Activated T-cell treated with anti-CD3 and anti-CD28 coated beads, Interleukin-2, amount 50 U/mL, for 24 hours (primary cell): ENCODE measurements around the gene PACRG.

ENCODE experiments used
- DNase-seq: peaks from one replicate; pipeline ENCODE4 v3.0.0-alpha.2; 2020
- H3K27ac Mint-ChIP-seq: 2 replicates; pipeline ENCODE4 v1.8.0; 2020; ENCODE audit warnings: mild to moderate bottlenecking, mixed read lengths
- H3K27me3 Mint-ChIP-seq: 2 replicates; pipeline ENCODE4 v1.8.0; 2020; ENCODE audit warnings: mixed read lengths
- H3K36me3 Mint-ChIP-seq: 2 replicates; pipeline ENCODE4 v1.8.0; 2020; ENCODE audit warnings: low read depth, mixed read lengths
- H3K4me1 Mint-ChIP-seq: 2 replicates; pipeline ENCODE4 v1.8.0; 2020; ENCODE audit warnings: low read depth, mixed read lengths
- H3K4me3 Mint-ChIP-seq: 2 replicates; pipeline ENCODE4 v1.8.0; 2020; ENCODE audit warnings: mild to moderate bottlenecking, moderate library complexity, mixed read lengths
- H3K9me3 Mint-ChIP-seq: 2 replicates; pipeline ENCODE4 v1.8.0; 2020; ENCODE audit warnings: mixed read lengths

Gene PACRG

DNA sequence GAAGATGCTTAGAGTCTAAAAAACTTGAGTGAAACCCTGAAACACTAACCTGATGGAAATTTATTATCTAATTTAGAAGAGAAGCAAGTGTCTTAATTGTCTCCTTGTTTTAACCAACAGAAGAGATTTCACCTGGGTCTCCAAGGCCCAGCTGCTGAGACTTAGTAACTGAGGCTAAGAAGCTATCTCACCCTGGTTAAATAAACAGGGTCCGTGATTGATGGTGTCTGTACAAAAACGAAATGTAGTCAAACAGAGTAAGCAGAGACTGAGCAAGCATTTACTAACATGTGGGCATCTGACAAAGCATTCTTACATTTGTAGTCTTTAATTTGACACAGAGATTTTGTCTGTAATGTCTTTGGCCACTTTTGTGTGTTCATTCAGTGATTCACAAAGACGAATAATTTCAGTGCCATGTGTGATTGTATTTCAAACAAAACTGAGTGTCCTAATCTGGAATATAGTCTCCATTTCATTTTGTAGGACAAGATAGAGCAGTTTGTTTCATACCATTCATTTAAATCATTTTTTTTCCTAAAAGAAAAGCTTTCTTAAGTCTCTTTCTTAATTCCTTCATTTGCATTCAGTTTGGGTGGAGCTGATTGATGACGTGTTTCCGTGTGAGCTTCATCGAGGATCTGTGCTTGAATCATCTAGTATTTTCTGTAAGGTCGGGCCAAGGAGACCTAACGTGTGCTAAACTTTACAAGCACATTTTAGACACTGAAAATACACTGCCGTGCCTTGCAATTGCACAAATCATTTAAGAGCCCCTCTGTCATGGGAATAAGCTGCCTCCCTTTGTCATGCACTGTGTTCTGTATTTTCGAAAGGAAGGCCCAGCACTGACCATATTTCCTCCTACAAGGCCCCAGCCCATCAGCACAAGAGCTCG, 516.2 kb downstream of the PACRG start:
- DNase-seq = no peak
- H3K9me3 Mint-ChIP-seq = no peaks in the 10 kb centered on the region
- H3K4me3 Mint-ChIP-seq = no peak overlapping the region
- no peak overlapping the region for H3K27ac Mint-ChIP-seq
- no peaks in the 10 kb centered on the region for H3K36me3 Mint-ChIP-seq
- no peaks in the 10 kb centered on the region for H3K4me1 Mint-ChIP-seq
- peaks cover 14% of the 10 kb centered on the region for H3K27me3 Mint-ChIP-seq

DNA sequence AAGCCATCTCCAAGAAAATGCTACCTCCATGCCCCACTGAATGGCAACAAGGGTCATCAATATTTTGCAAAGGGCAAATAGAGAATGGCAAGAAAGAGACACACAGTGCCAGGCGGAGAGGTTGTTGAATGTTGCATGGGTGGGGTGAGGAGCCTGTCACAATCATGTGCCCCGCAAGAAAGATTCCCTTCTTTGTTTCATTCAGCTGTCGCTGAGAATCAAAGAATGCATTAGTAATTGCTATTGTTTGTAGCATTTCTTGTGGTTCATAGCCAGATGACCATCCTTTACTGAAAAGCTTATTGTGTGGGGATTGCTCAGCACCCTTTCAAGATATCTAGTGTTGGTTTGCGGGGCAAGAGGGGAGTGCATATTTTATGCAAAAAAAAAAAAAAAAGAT, 520.3 kb downstream of the PACRG start:
- no peak overlapping the region for H3K4me3 Mint-ChIP-seq
- no peaks in the 10 kb centered on the region for H3K36me3 Mint-ChIP-seq
- no peaks in the 10 kb centered on the region for H3K9me3 Mint-ChIP-seq
- no peaks in the 10 kb centered on the region for H3K4me1 Mint-ChIP-seq
- DNase-seq = no peak
- H3K27ac Mint-ChIP-seq = no peak overlapping the region
- H3K27me3 Mint-ChIP-seq = peaks cover 30% of the 10 kb centered on the region

DNA sequence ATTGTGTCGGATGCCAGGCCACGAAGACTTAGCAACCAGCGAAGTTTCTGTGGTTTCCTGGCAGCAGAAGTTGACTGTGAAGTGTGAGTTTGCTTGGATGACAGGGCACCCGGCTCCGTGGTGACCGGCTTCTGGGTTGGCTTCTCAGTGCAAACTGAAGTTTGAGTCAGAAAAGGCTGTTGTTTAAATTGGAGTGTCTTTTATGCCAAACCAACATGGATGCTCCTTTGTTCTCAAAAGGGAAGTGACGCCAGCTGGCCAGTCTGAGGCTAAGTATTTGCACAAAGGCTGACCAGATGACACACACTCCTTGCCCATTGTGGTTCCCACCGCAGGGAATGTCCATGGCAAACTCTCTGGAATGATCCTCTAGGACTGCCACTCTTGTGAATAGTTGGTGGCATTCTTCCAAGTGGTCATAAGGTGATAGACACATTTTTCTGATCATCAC, 521.9 kb downstream of the PACRG start:
- H3K9me3 Mint-ChIP-seq = no peaks in the 10 kb centered on the region
- no peaks in the 10 kb centered on the region for H3K4me1 Mint-ChIP-seq
- no peak for DNase-seq

DNA sequence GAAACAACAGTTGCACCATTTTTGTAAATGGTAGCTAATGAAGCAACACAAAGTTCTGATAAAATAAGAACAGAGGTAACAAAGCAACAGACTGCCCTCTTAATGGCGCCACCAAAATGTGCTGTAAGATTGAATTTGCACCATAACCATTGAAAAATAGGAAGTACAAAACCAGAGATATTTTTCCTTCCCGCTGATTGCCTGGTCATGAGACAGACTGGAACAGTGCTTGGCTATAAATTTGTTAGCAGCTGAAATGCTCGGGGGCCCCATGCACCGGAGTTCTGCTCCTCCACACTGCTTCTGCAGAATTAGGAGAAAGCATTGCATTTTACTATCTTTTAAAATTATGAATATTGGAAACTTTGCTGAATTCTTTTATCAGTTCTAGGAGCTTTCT, 522.3 kb downstream of the PACRG start:
- no peak overlapping the region for H3K4me3 Mint-ChIP-seq
- no peaks in the 10 kb centered on the region for H3K4me1 Mint-ChIP-seq
- no peaks in the 10 kb centered on the region for H3K36me3 Mint-ChIP-seq
- H3K27ac Mint-ChIP-seq = no peak overlapping the region
- peaks cover 30% of the 10 kb centered on the region for H3K27me3 Mint-ChIP-seq
- no peaks in the 10 kb centered on the region for H3K9me3 Mint-ChIP-seq
- DNase-seq = no peak

More for the DNA sequence above, 521.9 kb downstream of the PACRG start:
- no peak overlapping the region for H3K27ac Mint-ChIP-seq
- H3K27me3 Mint-ChIP-seq = peaks cover 30% of the 10 kb centered on the region
- H3K36me3 Mint-ChIP-seq = no peaks in the 10 kb centered on the region
- H3K4me3 Mint-ChIP-seq = no peak overlapping the region

DNA sequence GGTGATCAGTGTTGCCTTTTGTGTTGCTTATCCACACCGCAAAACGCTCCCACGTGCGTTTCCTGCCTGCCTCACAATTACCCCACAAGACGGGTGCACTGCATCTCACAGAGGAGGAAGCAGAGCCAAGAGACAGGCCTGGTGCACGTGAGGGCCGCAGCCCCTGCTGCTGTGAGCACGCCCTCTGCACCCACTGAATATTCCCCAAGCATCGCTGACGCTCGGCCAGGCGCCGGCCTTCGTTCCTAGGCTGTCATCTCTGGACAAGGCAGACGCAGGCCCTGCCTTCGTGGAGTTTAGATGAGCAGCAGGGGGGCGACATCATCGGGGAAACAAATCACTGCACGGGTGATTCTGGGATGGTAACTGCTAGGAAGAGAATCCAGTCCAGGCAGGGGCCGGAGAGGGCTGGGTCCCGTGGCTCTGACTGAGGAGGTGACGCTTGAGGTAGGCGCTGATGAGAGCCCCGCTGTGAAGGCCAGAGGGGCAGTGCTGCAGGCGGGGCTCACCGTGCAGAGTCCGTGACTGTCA, 524.4 kb downstream of the PACRG start:
- peaks cover 25% of the 10 kb centered on the region for H3K27me3 Mint-ChIP-seq
- H3K4me1 Mint-ChIP-seq = no peaks in the 10 kb centered on the region
- no peaks in the 10 kb centered on the region for H3K9me3 Mint-ChIP-seq
- no peak overlapping the region for H3K27ac Mint-ChIP-seq
- H3K4me3 Mint-ChIP-seq = no peak overlapping the region
- no peaks in the 10 kb centered on the region for H3K36me3 Mint-ChIP-seq
- no peak for DNase-seq

DNA sequence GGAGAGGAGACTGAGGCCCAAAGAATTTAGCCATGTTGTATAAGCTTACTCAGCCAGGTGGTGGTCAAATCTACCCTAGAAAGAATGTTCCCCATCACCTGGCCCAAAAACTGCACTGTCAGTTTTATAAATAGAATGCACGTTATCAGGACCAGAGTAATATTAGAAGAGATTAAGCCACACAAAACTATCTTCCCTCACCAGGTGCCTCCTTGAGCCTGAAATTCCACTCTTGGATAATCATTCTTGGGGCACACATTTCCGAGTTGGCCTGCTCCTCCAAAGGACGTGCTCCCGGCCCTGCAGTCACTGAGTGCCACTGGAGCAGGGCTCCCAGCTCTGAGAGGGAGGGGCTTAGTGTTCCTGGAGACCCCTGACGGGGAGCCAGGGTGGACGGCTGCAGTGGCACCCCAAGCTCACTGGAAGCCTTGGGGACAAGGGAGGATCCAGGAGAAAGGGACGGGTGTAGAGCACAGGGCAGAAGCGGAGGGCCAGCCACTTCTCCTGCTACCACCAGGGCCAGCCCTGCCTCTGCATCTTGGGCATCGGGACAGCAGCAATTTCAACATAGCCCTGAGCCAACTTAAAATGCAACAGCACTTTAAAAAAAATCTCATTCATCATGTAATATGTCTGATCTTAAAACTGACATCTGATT, 525.9 kb downstream of the PACRG start:
- H3K27ac Mint-ChIP-seq = no peak overlapping the region
- no peaks in the 10 kb centered on the region for H3K9me3 Mint-ChIP-seq
- H3K36me3 Mint-ChIP-seq = no peaks in the 10 kb centered on the region
- no peak overlapping the region for H3K4me3 Mint-ChIP-seq
- no peaks in the 10 kb centered on the region for H3K4me1 Mint-ChIP-seq
- H3K27me3 Mint-ChIP-seq = peaks cover 19% of the 10 kb centered on the region
- no peak for DNase-seq

DNA sequence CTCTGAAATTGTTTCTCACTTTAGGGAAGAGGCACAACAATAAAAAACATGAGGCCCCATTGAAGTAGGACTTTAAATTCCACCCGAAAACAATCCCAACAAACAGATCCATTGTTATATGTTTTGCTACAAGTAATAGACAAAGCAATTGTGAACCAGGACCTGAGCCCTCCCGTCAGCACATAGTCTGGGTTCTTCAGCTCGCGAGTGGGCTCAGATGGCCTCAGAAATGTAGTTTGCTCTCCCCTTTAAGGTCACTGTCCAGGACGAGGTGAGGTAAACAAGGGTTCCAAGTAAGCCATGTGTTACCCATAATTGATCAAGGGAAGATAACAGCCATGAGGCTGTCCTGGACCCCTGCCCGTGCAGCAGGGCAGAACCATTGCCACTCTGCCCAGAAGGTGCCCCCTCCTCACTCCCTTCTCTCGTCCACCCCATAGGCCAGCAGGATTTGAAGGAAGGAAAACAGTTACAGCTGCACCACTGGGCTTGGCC, 526.6 kb downstream of the PACRG start:
- peaks cover 21% of the 10 kb centered on the region for H3K27me3 Mint-ChIP-seq
- H3K27ac Mint-ChIP-seq = no peak overlapping the region
- no peak overlapping the region for H3K4me3 Mint-ChIP-seq
- no peaks in the 10 kb centered on the region for H3K4me1 Mint-ChIP-seq
- no peaks in the 10 kb centered on the region for H3K36me3 Mint-ChIP-seq
- no peak for DNase-seq
- no peaks in the 10 kb centered on the region for H3K9me3 Mint-ChIP-seq

DNA sequence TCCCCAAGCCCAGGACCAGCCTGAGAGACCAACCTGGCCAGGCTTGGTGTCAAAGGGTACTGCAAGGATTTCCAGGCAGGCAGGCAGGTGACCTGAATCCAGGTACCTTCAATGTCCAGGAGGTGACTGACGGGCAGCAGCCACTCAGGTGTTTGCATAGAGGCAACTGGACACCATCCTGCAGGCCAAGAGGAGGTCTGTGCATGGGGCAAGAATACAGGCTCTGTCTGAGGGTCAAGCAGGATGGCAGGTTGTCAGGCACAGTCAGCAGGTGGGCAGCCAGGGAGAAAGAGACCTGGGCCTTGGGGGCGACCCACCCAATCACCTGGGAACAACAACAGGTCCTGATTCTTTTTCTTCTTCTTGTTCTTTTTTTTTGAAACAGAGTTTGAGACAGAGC, 527.5 kb downstream of the PACRG start:
- Mint-ChIP-seq H3K27me3 (peaks cover 21% of the 10 kb centered on the region), H3K27ac (no peak overlapping the region), H3K4me3 (no peak overlapping the region), H3K36me3 (no peaks in the 10 kb centered on the region), H3K4me1 (peaks cover 4% of the 10 kb centered on the region), H3K9me3 (no peaks in the 10 kb centered on the region)
- DNase-seq = no peak

DNA sequence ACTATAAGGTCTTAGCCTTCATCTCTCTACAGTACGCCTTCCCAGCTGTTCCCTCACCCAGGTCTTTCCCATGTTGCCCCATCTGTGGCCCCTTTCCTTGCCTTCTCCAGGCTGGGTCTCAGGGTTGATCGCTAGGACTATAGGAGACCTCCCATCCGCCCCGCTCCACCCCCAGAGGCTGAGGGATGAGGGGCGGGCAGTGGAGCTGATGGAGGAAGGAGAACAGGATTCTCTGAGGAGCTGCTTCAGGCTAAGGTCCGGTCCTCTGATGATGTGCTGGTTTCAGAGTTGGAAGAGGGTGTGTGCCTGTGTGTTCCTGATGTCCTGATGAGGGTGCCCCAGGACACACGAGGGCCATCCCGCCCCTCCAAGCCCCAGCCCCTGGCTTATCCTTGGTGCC, 531.9 kb downstream of the PACRG start:
- Mint-ChIP-seq H3K9me3 (no peaks in the 10 kb centered on the region), H3K4me1 (peaks cover 8% of the 10 kb centered on the region), H3K27me3 (peaks cover 29% of the 10 kb centered on the region), H3K4me3 (no peak overlapping the region), H3K36me3 (no peaks in the 10 kb centered on the region), H3K27ac (no peak overlapping the region)
- no peak for DNase-seq

DNA sequence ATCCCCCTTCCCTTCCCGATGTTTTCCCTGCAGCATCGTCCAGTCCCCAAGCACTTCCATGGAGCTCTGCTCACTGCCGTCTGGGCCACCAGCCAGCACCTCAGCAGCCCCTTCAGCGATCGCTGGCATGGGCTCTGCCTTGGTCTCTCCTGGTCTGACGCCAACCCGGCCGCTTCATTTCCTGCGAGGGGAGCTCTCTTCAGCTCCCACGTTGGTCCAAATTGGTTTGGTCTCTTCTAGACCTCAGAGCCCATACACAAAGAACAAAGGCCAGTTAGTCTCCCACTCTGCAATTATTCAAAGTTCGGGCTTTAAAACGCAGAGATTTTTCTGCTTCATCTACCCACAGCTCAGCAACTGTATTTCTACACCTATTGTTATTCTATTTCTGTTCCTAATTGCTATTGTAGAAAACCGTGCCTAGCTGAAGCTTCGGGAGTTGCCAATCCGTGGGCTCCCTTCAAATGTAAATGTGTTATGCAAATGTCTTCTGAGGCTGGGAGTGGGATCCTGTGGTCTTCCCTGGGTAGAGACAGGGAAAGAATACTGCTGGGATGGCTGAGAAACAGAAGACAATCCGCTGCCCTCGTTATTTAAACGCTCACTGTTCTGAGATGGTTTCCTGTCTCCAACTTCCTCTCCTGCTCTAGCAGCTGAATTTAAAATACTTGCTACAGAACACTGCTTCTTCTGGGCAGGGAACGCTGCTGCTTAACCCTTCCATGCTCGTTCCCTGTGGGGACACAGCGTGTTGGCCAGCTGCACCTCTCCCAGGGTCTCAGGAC, 532.5 kb downstream of the PACRG start:
- H3K4me3 Mint-ChIP-seq = no peak overlapping the region
- DNase-seq = no peak
- no peak overlapping the region for H3K27ac Mint-ChIP-seq

DNA sequence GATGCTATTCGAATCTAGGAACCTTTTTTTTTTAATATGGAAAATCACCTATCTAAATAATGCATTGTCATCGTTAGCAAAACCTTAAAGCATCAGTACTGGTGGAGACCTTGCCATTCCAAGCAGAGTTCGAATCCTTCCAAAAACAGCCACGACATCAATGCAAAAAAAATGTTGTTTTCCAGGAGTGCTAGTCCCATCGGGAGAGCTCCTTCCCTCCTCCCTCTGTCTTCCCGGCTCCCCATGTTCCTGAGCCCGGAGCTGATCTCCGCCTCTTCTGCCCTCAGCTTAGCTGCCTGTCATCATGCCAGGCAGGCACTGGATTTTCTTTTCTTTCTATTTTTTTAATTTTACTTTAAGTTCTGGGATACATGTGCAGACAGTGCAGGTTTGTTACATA, 533.1 kb downstream of the PACRG start:
- Mint-ChIP-seq H3K36me3 (no peaks in the 10 kb centered on the region), H3K4me3 (no peak overlapping the region), H3K9me3 (no peaks in the 10 kb centered on the region), H3K27me3 (peaks cover 29% of the 10 kb centered on the region), H3K4me1 (peaks cover 8% of the 10 kb centered on the region), H3K27ac (no peak overlapping the region)
- no peak for DNase-seq

More for the DNA sequence above, 532.5 kb downstream of the PACRG start:
- H3K4me1 Mint-ChIP-seq = peaks cover 8% of the 10 kb centered on the region
- no peaks in the 10 kb centered on the region for H3K9me3 Mint-ChIP-seq
- peaks cover 29% of the 10 kb centered on the region for H3K27me3 Mint-ChIP-seq
- H3K36me3 Mint-ChIP-seq = no peaks in the 10 kb centered on the region

DNA sequence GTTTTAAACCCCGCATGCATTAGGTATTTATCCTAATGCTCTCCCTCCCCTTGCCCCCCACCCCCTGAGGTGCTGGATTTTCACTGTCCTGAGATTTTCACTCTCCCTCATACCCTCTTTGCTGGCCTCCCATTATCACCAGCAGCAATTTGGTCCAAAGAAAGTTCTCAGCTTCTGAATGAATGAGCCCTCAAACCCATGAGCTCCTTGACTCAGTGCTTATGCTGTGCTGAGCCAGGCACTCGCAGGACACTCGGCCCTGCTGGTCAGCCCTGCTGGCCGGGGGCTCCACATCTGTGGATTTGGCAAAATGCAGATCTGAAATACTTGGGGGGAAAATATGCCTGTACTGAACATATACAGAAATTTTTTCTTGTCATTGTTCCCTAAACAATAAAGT, 533.6 kb downstream of the PACRG start:
- no peak overlapping the region for H3K27ac Mint-ChIP-seq
- H3K9me3 Mint-ChIP-seq = no peaks in the 10 kb centered on the region
- no peak for DNase-seq
- peaks cover 8% of the 10 kb centered on the region for H3K4me1 Mint-ChIP-seq
- H3K36me3 Mint-ChIP-seq = no peaks in the 10 kb centered on the region
- H3K27me3 Mint-ChIP-seq = peaks cover 29% of the 10 kb centered on the region
- H3K4me3 Mint-ChIP-seq = no peak overlapping the region

DNA sequence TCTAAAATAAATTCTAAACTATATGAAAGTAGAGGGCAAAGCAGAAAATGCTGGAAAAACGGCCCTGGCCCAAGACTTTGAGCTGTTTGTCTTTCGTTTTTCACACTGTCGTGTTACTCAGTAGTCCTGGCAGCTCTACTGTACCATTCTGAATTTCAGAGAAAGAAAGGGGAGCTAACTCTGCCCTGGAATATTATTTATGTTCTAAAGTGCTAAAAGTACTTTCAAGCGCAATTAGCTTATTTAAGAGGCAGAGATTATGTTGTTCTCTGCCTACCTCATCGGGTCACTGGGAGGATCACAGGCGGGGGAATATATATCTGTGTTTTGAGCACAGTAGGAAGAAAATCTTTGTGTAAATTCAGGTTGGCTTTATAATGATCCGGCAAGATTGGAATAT, 534.3 kb downstream of the PACRG start:
- H3K9me3 Mint-ChIP-seq = no peaks in the 10 kb centered on the region
- H3K4me3 Mint-ChIP-seq = no peak overlapping the region
- DNase-seq = no peak
- peaks cover 8% of the 10 kb centered on the region for H3K4me1 Mint-ChIP-seq
- peaks cover 29% of the 10 kb centered on the region for H3K27me3 Mint-ChIP-seq
- H3K27ac Mint-ChIP-seq = no peak overlapping the region
- no peaks in the 10 kb centered on the region for H3K36me3 Mint-ChIP-seq

DNA sequence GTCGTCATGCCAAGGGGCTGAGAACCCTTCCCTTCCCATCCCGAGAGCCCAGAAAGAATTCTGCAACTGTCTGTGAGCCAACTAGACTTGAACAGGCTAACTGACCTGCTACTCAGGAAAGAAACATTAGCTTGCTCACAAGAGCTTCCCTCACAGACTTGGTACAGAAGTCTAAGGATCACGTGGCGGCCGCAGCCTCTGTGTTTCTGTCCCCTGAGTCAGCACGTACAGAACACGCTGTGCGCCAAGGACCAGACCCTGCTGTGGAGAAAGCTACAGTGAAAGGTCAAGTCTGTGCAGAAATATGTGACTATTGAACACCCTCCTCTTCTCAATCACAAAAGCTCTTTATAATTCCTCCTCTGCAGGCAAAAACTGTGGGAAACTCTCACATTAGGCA, 535.4 kb downstream of the PACRG start:
- DNase-seq = no peak
- Mint-ChIP-seq H3K27ac (no peak overlapping the region), H3K4me3 (no peak overlapping the region), H3K27me3 (peaks cover 29% of the 10 kb centered on the region), H3K4me1 (peaks cover 8% of the 10 kb centered on the region), H3K36me3 (no peaks in the 10 kb centered on the region), H3K9me3 (no peaks in the 10 kb centered on the region)
